GM18511 (cell line): ENCODE data around the gene ADCY4.

Experiments used
- ATAC-seq: cut with Tn5 transposase; IDR thresholded peaks from one replicate; pipeline ENCODE4 v1.9.1; 2021; ENCODE audit warnings: mild to moderate bottlenecking, moderate library complexity; ENCODE audit not compliant: unreplicated experiment

Gene ADCY4

GRCh38 chr14:24279301-24280186, 55.3 kb downstream of the ADCY4 start:
- peak; percentile 85 for ATAC-seq

GRCh38 chr14:24278424-24278823, 56.4 kb downstream of the ADCY4 start:
- ATAC-seq, result no peak

- no peak for ATAC-seq
Observed at GRCh38 chr14:24277606-24278321, 57.1 kb downstream of the ADCY4 start.

GRCh38 chr14:24277071-24277470, 57.8 kb downstream of the ADCY4 start:
- no peak for ATAC-seq

GRCh38 chr14:24274101-24274543, 60.7 kb downstream of the ADCY4 start:
- ATAC-seq, result peak; percentile 52

- ATAC-seq, result no peak
Observed at GRCh38 chr14:24273422-24273998, 61.4 kb downstream of the ADCY4 start.

- ATAC-seq, result no peak
Observed at GRCh38 chr14:24272467-24272866, 62.4 kb downstream of the ADCY4 start.

- no peak for ATAC-seq
Observed at GRCh38 chr14:24271834-24272263, 63.0 kb downstream of the ADCY4 start.

- peak; percentile 86 for ATAC-seq
Observed at GRCh38 chr14:24271134-24271833, 63.6 kb downstream of the ADCY4 start, which contains the start of gene RABGGTA. TSS of gene RABGGTA (minus strand) at chr14:24271597. CDS start at chr14:24271115, 482 bp downstream.

GRCh38 chr14:24270537-24271133, 64.2 kb downstream of the ADCY4 start:
- ATAC-seq, result peak; percentile 3

GRCh38 chr14:24269910-24270536, 64.8 kb downstream of the ADCY4 start:
- no peak for ATAC-seq

GRCh38 chr14:24269368-24269767, 65.5 kb downstream of the ADCY4 start:
- ATAC-seq, result no peak
